HUES64 (cell line): ENCODE results near the gene PDXK.
A peak's percentile ranks its signal among the peaks of the same experiment; 100 is the strongest.

ENCODE experiments used
- H3K27ac ChIP-seq: 2 replicates; pipeline ENCODE4 v1.7.0; 2013; ENCODE audit warnings: low read depth, low read length, inconsistent platforms
- H3K27me3 ChIP-seq: 2 replicates; pipeline ENCODE4 v1.6.1; 2013; ENCODE audit warnings: mild to moderate bottlenecking, low read length; ENCODE audit not compliant: insufficient read depth
- H3K36me3 ChIP-seq: 2 replicates; pipeline ENCODE4 v1.6.1; 2013; ENCODE audit warnings: mild to moderate bottlenecking, low read length; ENCODE audit not compliant: insufficient read depth
- H3K4me1 ChIP-seq: 2 replicates; pipeline ENCODE4 v1.6.1; 2013; ENCODE audit warnings: mild to moderate bottlenecking, low read length, moderate library complexity; ENCODE audit not compliant: insufficient read depth
- H3K4me3 ChIP-seq: 2 replicates; pipeline ENCODE4 v1.5.1; 2013; ENCODE audit warnings: mild to moderate bottlenecking, low read length, moderate library complexity
- H3K9ac ChIP-seq: 2 replicates; pipeline ENCODE4 v1.6.1; 2013; ENCODE audit warnings: mild to moderate bottlenecking, low read depth, low read length
- H3K9me3 ChIP-seq: 2 replicates; pipeline ENCODE4 v1.6.1; 2013; ENCODE audit warnings: low read depth, low read length; ENCODE audit not compliant: insufficient read depth
- WGBS: fragments of 150-250, 120-280 bp; methylation state at CpG from one replicate; pipeline ENCODE4 v1.1.7; 2013; ENCODE audit warnings: missing lambda C conversion rate; 5-methylcytosine and 5-hydroxymethylcytosine counted together

Gene PDXK

DNA sequence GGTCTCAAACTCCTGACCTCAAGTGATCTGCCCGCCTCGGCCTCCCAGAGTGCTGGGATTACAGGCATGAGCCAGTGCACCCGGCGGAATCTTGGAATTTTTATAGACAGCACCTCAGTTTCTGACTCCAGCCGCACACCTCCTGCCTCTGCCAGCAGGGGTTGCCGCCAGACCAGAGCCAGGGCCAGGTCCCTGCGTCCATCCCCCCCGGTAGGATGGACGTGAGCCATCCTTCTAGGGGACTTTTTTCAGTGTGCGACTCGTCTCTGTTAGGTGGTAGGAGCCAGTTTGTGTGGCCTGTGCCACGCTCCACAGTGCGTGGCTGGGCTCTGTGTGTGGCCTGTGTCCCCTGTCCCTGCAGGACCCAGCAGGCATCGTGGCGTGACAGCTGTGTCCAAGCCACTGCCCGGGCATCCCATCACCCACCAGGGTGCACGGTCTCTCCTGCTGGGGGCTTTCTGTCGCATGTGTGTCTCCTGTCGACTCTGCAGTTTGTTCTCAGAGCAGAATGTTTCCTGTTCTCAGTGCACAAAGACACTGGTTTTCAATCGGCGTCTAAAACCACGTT lies 41.5 kb downstream of the PDXK start:
- Histone ChIP-seq H3K9ac (no peak overlapping the region), H3K36me3 (peaks cover 39% of the 10 kb centered on the region), H3K4me3 (no peak overlapping the region), H3K4me1 (no peaks in the 10 kb centered on the region), H3K27ac (no peak overlapping the region), H3K9me3 (no peaks in the 10 kb centered on the region), H3K27me3 (no peaks in the 10 kb centered on the region)
- 95% methylated on average over 22 of the region's 22 CpGs for WGBS

DNA sequence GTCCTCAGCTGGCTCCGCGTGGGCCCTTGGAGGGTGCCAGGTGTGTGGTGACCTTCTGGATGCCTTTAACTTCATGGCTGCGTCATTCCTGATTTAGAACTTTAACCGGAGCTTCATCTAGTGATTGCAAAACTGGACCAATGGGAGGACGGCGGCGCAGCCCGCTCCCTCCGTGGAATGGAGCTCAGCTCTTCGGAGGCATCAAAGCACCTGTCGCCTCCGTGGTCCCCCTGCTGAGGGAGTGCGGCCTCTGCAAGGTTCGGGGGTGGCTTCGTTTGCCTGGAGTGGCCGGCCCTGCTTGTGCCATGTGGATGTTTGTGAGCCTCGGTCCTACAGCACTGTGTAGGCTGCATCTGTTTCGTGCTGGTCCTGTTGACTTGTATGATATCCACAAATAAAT lies 43.0 kb downstream of the PDXK start:
- H3K27me3 ChIP-seq: no peaks in the 10 kb centered on the region
- H3K4me1 ChIP-seq: no peaks in the 10 kb centered on the region
- no peak overlapping the region for H3K4me3 ChIP-seq
- H3K36me3 ChIP-seq: peaks cover 25% of the 10 kb centered on the region
- H3K9ac ChIP-seq: no peak overlapping the region
- whole genome bisulfite sequencing: 94% methylated on average over 18 of the region's 18 CpGs
- H3K9me3 ChIP-seq: no peaks in the 10 kb centered on the region
- H3K27ac ChIP-seq: no peak overlapping the region

DNA sequence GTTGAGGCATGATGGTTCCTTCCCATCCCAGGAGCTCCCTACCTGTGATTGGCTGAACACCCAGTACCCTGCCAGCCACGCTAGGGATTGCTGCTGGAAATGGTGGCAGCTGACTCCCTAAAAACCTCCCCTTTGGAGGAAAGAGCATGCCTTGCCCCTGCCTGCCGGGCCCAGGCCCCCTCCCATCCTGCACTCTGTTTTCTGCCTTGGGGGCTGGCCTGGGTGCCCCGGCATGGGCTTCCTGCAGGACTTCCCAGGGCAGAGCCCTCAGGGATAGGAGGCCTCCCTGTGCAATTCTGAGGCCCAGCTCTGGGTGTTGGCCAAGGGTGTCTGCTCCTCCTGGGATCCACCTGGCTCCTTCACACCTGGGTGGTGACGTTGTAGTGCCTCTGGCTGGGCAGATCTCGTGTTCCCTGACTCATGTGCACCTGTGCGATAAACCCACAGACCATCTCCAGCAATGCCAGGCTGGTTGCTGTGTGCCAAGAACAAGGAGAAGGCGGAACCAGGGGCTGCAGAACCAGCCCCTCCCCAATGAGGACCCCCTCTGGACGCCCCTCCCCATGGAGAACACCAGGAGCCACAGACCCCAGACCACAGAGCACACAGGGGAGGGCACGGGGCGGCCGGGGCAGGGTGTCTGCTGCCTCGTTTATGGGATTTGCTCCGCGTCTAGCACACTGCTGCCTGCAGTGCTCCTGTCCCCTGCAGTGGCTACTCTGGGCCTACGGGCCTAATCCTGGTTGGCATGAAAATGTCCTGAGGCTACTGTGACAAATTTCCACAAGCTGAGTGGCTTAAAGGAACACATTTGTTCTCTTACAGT lies 43.6 kb downstream of the PDXK start:
- Histone ChIP-seq H3K27ac (no peak overlapping the region), H3K9ac (no peak overlapping the region), H3K27me3 (no peaks in the 10 kb centered on the region), H3K4me3 (no peak overlapping the region), H3K36me3 (peaks cover 18% of the 10 kb centered on the region), H3K9me3 (no peaks in the 10 kb centered on the region), H3K4me1 (no peaks in the 10 kb centered on the region)
- WGBS: 93% methylated on average over 15 of the region's 15 CpGs

DNA sequence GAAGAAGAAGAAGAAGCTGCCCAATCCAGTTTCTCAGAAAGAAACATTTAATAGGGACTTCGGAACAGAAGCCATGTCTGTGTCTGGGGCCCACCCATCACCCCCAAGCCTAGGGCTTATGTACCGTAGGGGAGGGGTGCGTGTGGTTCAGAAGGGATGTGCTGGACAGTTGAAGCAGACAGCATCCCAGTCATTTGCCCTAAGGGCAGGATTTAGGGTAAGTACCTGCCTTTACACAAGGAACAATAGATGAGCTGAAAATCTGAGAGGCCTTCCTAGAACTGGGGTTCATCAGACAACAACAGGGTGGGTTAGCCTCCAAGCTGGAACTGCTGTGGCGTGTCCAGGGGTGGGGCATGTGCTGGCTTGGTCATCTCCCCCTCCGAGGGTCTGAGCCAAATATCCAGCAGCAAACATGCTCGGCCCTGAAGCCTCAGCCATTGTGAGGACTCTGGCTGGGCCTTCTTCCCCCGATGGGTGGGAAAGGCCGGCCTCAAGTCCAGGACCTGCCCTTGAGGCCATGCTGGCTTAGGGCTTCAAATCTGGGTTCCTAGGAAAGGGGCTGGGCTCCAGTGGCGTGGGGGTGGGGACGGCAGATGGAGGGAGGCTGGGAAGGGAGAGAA lies 45.1 kb downstream of the PDXK start:
- Histone ChIP-seq H3K36me3 (peaks cover 8% of the 10 kb centered on the region), H3K4me3 (no peak overlapping the region), H3K9me3 (no peaks in the 10 kb centered on the region), H3K9ac (no peak overlapping the region), H3K27me3 (no peaks in the 10 kb centered on the region), H3K4me1 (peaks cover 13% of the 10 kb centered on the region), H3K27ac (no peak overlapping the region)
- 92% methylated on average over 10 of the region's 10 CpGs for WGBS

DNA sequence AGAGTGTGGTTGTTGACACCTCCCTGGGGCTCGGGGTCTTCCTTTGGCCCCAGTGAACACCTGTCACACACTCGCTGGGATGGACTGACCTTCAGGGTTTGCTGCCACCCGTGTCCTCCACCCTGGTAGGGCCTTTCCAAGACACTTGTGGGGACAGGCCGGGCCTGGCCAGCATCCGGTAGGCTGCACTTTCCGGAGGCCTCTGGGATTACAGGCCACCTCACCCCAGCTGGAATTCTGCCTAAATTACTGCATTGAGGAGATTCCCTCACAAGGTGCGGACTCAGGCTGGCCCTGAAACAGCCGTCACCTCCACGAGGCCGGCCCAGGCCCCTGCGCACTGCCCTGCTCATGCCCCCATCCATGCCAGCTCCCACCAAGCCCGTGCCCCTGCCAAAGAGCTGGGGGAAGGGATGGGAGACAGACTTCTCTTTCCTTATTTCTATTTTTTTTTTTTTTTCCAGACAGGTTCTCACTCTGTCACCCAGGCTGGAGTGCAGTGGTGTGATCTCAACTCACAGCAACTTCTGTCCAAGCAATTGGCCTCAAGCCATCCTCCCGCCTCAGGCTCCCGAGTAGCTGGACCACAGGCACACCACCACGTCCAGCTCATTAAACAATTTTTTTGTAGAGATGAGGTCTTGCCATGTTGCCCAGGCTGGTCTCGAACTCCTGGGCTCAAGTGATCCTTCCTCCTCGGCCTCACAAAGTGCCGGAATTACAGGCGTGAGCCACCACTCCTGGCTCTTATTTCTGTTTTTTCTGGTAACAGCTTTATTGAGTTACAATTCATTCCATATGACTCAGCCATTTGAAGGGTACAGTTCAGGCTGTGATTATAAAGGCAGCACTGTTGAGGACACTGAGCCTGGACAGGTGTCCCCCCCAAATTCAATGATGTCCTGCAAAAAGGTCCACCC lies 45.9 kb downstream of the PDXK start:
- Histone ChIP-seq H3K27me3 (no peaks in the 10 kb centered on the region), H3K27ac (no peak overlapping the region), H3K9ac (no peak overlapping the region), H3K9me3 (no peaks in the 10 kb centered on the region), H3K4me1 (peaks cover 13% of the 10 kb centered on the region), H3K36me3 (peaks cover 7% of the 10 kb centered on the region), H3K4me3 (no peak overlapping the region)
- WGBS: 94% methylated on average over 19 of the region's 19 CpGs

DNA sequence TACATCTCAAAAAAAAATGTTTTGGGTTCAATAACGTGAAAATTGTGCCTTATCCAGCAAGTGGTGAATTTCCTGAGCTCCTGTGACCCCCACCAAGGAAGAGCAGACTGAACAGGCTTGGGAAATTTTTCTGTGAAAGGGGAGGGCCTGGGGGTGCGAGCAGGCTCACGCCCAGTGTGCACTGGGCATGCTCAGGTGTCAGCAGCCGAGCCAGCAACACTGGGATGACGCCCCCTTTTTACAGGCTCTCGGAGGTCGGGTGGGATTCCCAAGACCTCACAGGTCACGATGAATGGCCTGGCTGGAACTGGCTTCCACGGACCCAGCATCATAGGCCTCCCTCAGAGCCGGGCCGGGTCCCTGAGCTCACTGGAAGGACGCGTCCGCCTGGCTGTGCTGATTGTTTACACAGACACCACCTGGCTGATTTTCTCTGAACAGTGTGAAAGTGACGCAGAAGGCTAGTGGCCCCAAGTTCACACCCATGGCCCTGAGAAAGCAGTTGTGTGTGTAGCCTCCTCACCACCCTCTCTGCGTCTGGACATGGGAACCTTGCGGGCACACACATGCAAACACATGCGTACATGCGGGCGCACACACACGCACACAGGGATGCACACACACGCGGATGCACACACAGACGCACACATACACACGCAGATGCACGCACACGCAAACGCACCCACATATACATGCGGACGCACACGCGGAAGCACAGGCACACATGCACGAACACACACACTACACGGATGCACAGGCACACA lies 48.0 kb downstream of the PDXK start:
- Histone ChIP-seq H3K9me3 (no peaks in the 10 kb centered on the region), H3K27ac (no peak overlapping the region), H3K36me3 (peaks cover 7% of the 10 kb centered on the region; the same call in 1 of the 2 replicates), H3K9ac (0 out of 2 replicates have a peak overlapping the region, but pooled peaks have one; percentile 7), H3K4me1 (peaks cover 18% of the 10 kb centered on the region), H3K27me3 (no peaks in the 10 kb centered on the region), H3K4me3 (no peak overlapping the region)
- 95% methylated on average over 34 of the region's 34 CpGs for WGBS

DNA sequence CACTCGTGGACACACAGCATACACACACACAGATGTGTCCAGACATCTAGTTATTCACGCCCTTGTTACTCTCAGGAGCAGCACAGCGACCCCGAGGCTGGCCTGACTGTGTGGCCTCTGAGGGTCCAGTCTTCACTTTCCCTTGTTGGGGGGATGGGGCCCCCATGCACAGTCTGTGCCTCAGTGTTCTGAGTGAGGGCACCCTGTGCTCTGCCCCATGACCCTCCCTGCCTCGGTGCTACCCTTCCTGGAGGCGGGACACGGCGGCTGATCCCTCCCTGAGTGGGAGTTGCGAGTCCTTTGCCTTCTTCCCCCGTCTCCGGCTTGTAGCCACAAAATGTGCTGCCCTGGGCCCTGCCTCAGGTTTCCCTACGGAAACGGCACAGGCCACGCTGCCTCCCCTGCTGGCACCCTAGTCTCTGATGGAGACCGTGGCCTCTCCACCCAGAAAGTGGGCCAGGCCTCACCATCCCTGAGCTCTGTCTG lies 48.6 kb downstream of the PDXK start:
- WGBS: 94% methylated on average over 15 of the region's 15 CpGs
- no peak overlapping the region for H3K4me3 ChIP-seq
- H3K9ac ChIP-seq: peak overlapping the region; percentile 54
- no peaks in the 10 kb centered on the region for H3K27me3 ChIP-seq
- H3K36me3 ChIP-seq: 0 out of 2 replicates have a peak, but pooled peaks cover 7% of the 10 kb centered on the region
- H3K9me3 ChIP-seq: no peaks in the 10 kb centered on the region
- H3K4me1 ChIP-seq: peaks cover 24% of the 10 kb centered on the region
- H3K27ac ChIP-seq: peak overlapping the region; percentile 77; the same call in 1 of the 2 replicates

DNA sequence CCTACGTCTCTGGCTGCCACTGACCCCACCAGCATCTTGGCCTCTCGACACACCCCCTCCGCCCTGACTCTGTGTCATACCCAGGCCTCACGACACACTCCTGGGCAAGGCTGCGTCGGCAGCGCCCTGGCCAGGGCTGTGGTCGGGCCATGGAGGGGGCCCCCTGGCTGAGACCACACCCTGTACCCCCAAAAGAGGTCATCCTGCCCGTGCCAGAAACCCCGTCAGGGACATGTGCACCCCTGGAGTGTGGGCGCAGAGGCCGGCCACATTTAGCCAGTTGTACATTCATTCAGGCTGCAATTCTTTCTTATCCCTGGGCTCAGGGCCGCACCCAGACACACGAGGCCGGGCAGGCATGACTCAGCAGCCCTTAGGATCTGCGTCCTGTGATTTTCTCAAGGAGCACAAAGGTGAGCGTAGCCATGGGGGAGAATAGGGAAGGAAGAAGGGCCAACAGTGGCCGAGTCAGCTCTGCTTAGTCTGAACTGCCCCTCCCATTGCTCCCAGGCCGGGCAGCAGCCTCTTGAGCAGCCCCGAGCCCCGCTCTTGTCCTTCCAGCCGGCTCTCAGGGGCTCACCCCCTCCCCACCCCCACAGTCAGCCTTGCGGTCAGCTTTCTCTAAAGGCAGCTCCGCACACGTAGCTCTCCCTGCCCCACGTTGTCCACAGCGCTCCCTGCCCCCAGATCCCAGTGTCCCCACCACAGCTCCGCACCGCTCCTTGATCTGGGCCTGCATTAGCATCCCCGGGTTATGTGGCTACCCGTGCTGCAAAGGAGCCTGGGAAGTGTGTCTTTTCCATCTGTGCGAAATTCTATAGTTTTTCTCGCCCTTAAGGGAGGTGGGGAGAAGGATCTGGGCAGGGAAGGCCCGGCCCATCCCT lies 49.3 kb downstream of the PDXK start:
- WGBS: 73% methylated on average over 34 of the region's 34 CpGs

DNA sequence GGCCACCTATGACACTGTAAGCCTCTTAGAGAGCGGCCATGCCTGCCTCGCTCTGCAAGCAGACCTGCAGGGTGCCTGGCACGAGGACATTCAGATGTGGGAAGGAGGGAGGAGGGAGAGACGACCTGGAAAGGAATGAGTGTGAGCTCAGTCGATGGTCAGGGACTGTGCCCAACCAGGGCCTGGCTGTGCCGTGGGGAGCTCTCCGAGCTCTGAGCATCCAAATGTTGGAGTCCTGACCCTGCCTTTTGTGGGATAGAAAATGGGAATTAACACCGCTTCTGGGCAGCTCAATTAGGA lies 49.9 kb downstream of the PDXK start:
- Histone ChIP-seq H3K4me1 (peaks cover 29% of the 10 kb centered on the region), H3K27ac (no peak overlapping the region; the same call in 1 of the 2 replicates), H3K4me3 (no peak overlapping the region), H3K27me3 (no peaks in the 10 kb centered on the region), H3K9me3 (no peaks in the 10 kb centered on the region), H3K9ac (no peak overlapping the region), H3K36me3 (peaks cover 9% of the 10 kb centered on the region)
- WGBS: 66% methylated on average over 8 of the region's 8 CpGs

More for the DNA sequence above, 49.3 kb downstream of the PDXK start:
- no peaks in the 10 kb centered on the region for H3K9me3 ChIP-seq
- H3K27me3 ChIP-seq: no peaks in the 10 kb centered on the region
- peak overlapping the region; percentile 77 for H3K27ac ChIP-seq
- peaks cover 5% of the 10 kb centered on the region for H3K36me3 ChIP-seq
- H3K4me1 ChIP-seq: peaks cover 29% of the 10 kb centered on the region
- H3K4me3 ChIP-seq: no peak overlapping the region
- peak overlapping the region; percentile 54 for H3K9ac ChIP-seq
